B cell (primary cell): ENCODE measurements around the gene ITSN2.

Experiments used
- CTCF ChIP-seq: fragments of 200-600 bp; IDR thresholded peaks from one replicate; pipeline ENCODE4 v1.8.0; 2022; ENCODE audit warnings: antibody characterized with exemption, mild to moderate bottlenecking
- EZH2 ChIP-seq: IDR thresholded peaks from 2 replicates; pipeline ENCODE4 v1.6.1; 2012; ENCODE audit warnings: borderline replicate concordance, low read depth, mild to moderate bottlenecking, moderate library complexity, low read length; ENCODE audit not compliant: insufficient read depth, poor library complexity, severe bottlenecking

- TF ChIP-seq EZH2 (no peak), CTCF (no peak)
Measured at GRCh38 chr2:24207359-24207758, 153.0 kb downstream of the ITSN2 start.
